WTC11 (cell line): ENCODE data around the gene TPK1. TPM values are rescaled to one million over a fixed set of nuclear protein-coding genes. Genes with fewer than 3 reads are reported as not detected.

Experiments used
- ATAC-seq: fragments of 200-7000 bp; cut with Tn5 transposase; 2 replicates; pipeline ENCODE4 v1.10.0; 2021; ENCODE audit warnings: mild to moderate bottlenecking, moderate library complexity
- CTCF ChIA-PET: fragments of 300-600 bp; sonication (Branson Sonifier 250); formaldehyde crosslinking; loops from one replicate; lab custom pipeline; 2021; ENCODE audit warnings: antibody characterized with exemption; lab: Charles Lee
- POLR2A ChIA-PET: fragments of 350-600 bp; sonication (Branson Sonifier 250); formaldehyde crosslinking; loops from one replicate; lab custom pipeline; 2021; ENCODE audit warnings: antibody characterized with exemption; lab: Charles Lee
- DNase-seq: peaks from one replicate; pipeline ENCODE4 v3.0.0; 2021; ENCODE audit warnings: low spot score
- H3K27ac Mint-ChIP-seq: 2 replicates; pipeline ENCODE4 v1.8.0; 2021; ENCODE audit warnings: mixed read lengths
- H3K27me3 Mint-ChIP-seq: 2 replicates; pipeline ENCODE4 v1.8.0; 2021; ENCODE audit warnings: low read depth, mild to moderate bottlenecking, moderate library complexity, mixed read lengths
- H3K36me3 Mint-ChIP-seq: 2 replicates; pipeline ENCODE4 v1.8.0; 2021; ENCODE audit warnings: mixed read lengths
- H3K4me1 Mint-ChIP-seq: 2 replicates; pipeline ENCODE4 v1.8.0; 2022; ENCODE audit warnings: mixed read lengths
- H3K4me3 Mint-ChIP-seq: 2 replicates; pipeline ENCODE4 v1.8.0; 2021; ENCODE audit warnings: mild to moderate bottlenecking, moderate library complexity, mixed read lengths
- H3K9me3 Mint-ChIP-seq: 2 replicates; pipeline ENCODE4 v1.8.0; 2021; ENCODE audit warnings: mixed read lengths
- GRHL2 ChIP-seq: fragments of 250-450 bp; sonication (Bioruptor Pico); IDR thresholded peaks from 2 replicates; pipeline ENCODE4 v1.8.0; 2022; ENCODE audit warnings: mild to moderate bottlenecking, moderate library complexity; ENCODE audit not compliant: insufficient replicate concordance, severe bottlenecking
- HMGA2 ChIP-seq: fragments of 250-450 bp; sonication (Bioruptor Pico); IDR thresholded peaks from 2 replicates; pipeline ENCODE4 v1.4.0; 2021; ENCODE audit warnings: mild to moderate bottlenecking, moderate library complexity
- RORB ChIP-seq: fragments of 250-450 bp; sonication (Bioruptor Pico); IDR thresholded peaks from 2 replicates; pipeline ENCODE4 v1.9.0; 2021; ENCODE audit warnings: mild to moderate bottlenecking
- SMAD4 ChIP-seq: sonication (generic); formaldehyde crosslinking; IDR thresholded peaks from 2 replicates; pipeline ENCODE4 v1.8.0; 2022; ENCODE audit warnings: mild to moderate bottlenecking, missing genetic modification reagents
- total RNA-seq: library from RNA; stranded (reverse); gene quantifications from 3 replicates; pipeline ENCODE4 v1.2.3, GENCODE V29; 2021
- TF ChIP-seq, protein P1 (sequence below): sonication (generic); formaldehyde crosslinking; IDR thresholded peaks from 2 replicates; pipeline ENCODE4 v1.8.1; 2023; ENCODE audit warnings: mild to moderate bottlenecking, moderate library complexity, missing genetic modification reagents
- TF ChIP-seq, protein P2 (sequence below): sonication (generic); formaldehyde crosslinking; IDR thresholded peaks from 2 replicates; pipeline ENCODE4 v1.8.1; 2023; ENCODE audit warnings: mild to moderate bottlenecking, missing genetic modification reagents, moderate library complexity
- TF ChIP-seq, protein P3 (sequence below): sonication (generic); formaldehyde crosslinking; IDR thresholded peaks from 2 replicates; pipeline ENCODE4 v1.8.1; 2023; ENCODE audit warnings: mild to moderate bottlenecking, missing genetic modification reagents, moderate library complexity
- TF ChIP-seq, protein P4 (sequence below): sonication (generic); formaldehyde crosslinking; IDR thresholded peaks from 2 replicates; pipeline ENCODE4 v1.8.1; 2022; ENCODE audit warnings: low read depth, mild to moderate bottlenecking, moderate library complexity, missing genetic modification reagents, borderline replicate concordance
- TF ChIP-seq, protein P5 (sequence below): fragments of 250-450 bp; sonication (Bioruptor Pico); IDR thresholded peaks from 2 replicates; pipeline ENCODE4 v1.9.0; 2021; ENCODE audit warnings: mild to moderate bottlenecking, borderline replicate concordance
- TF ChIP-seq, protein P6 (sequence below): fragments of 250-450 bp; sonication (Bioruptor Pico); IDR thresholded peaks from 2 replicates; pipeline ENCODE4 v1.8.0; 2021; ENCODE audit warnings: mild to moderate bottlenecking
- TF ChIP-seq, protein P7 (sequence below): sonication (generic); formaldehyde crosslinking; conservative IDR thresholded peaks from 2 replicates; pipeline ENCODE4 v1.8.1; 2023; ENCODE audit warnings: mild to moderate bottlenecking, low read depth, missing genetic modification reagents, moderate library complexity
- TF ChIP-seq, protein P8 (sequence below): sonication (generic); formaldehyde crosslinking; IDR thresholded peaks from 2 replicates; pipeline ENCODE4 v1.8.0; 2023; ENCODE audit warnings: missing genetic modification reagents, mild to moderate bottlenecking, borderline replicate concordance
- TF ChIP-seq, protein P9 (sequence below): sonication (generic); formaldehyde crosslinking; IDR thresholded peaks from 2 replicates; pipeline ENCODE4 v1.8.0; 2022; ENCODE audit warnings: mild to moderate bottlenecking, missing genetic modification reagents

TPK1 gene
- total RNA-seq, 1 experiment from 2014 or later: 2.7 TPM

DNA sequence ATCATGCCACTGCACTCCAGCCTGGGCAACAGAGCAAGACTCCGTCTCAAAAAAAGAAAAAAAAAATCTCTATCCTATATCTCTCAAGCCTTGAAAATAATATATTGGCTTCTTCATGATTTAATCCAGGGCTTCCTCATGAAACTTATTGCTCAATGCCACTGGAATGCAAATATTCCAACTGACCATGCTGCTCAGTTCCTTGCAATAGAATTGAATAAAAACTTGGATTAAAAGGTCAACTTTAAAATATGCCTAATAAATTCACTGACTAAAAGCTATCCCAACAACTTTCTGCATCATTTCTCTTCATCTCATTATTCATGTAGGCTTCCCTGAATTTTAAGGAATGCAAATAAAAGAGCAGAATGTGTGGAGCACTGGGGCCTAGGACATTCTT is 390.3 kb downstream of the TPK1 start:
- Mint-ChIP-seq H3K36me3 (no peaks in the 10 kb centered on the region), H3K27me3 (no peaks in the 10 kb centered on the region), H3K4me1 (no peaks in the 10 kb centered on the region), H3K9me3 (no peaks in the 10 kb centered on the region), H3K4me3 (no peak overlapping the region), H3K27ac (no peak overlapping the region)
- DNase-seq: no peak
- ChIA-PET CTCF (no interaction called here), POLR2A (no interaction called here)
- no peak for ATAC-seq
- TF ChIP-seq, protein P1, sequence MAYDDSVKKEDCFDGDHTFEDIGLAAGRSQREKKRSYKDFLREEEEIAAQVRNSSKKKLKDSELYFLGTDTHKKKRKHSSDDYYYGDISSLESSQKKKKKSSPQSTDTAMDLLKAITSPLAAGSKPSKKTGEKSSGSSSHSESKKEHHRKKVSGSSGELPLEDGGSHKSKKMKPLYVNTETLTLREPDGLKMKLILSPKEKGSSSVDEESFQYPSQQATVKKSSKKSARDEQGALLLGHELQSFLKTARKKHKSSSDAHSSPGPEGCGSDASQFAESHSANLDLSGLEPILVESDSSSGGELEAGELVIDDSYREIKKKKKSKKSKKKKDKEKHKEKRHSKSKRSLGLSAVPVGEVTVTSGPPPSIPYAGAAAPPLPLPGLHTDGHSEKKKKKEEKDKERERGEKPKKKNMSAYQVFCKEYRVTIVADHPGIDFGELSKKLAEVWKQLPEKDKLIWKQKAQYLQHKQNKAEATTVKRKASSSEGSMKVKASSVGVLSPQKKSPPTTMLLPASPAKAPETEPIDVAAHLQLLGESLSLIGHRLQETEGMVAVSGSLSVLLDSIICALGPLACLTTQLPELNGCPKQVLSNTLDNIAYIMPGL (CRISPR knock-in tag): no peak
- TF ChIP-seq HMGA2 (CRISPR knock-in tag): no peak
- TF ChIP-seq, protein P2, sequence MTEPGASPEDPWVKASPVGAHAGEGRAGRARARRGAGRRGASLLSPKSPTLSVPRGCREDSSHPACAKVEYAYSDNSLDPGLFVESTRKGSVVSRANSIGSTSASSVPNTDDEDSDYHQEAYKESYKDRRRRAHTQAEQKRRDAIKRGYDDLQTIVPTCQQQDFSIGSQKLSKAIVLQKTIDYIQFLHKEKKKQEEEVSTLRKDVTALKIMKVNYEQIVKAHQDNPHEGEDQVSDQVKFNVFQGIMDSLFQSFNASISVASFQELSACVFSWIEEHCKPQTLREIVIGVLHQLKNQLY (CRISPR knock-in tag): no peak

DNA sequence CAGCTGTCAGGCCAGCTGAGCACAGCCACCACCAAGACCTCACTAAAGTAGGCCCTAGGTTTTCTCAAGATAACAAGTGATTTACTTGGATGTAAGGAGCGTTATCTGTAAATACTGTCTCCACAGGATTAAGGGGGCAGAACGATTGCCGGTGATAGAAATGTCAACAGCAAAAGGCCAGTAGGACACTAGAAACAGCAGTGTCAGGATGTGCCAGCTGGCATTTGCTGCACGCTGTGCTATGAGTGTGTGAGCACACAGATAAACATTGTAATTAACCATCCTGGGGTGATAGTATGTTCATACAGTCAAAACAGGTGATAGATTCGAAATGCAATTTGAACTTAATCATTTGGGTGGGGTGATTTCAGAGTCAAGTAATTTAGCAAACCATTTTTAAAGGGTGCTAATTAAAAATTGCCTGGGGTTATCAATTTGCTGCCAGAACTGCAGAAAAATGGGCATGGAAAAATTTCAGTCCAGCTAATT is 396.1 kb downstream of the TPK1 start:
- DNase-seq (no peak), ATAC-seq (no peak)
- CTCF ChIA-PET: no interaction called here
- Mint-ChIP-seq H3K4me1 (no peaks in the 10 kb centered on the region), H3K36me3 (no peaks in the 10 kb centered on the region), H3K4me3 (no peak overlapping the region), H3K27ac (no peak overlapping the region), H3K27me3 (no peaks in the 10 kb centered on the region; the same call in 1 of the 2 replicates), H3K9me3 (no peaks in the 10 kb centered on the region)
- POLR2A ChIA-PET: no interaction called here
- TF ChIP-seq RORB (no peak), GRHL2 (no peak), SMAD4 (CRISPR knock-in tag) (no peak)
- TF ChIP-seq, protein P3, sequence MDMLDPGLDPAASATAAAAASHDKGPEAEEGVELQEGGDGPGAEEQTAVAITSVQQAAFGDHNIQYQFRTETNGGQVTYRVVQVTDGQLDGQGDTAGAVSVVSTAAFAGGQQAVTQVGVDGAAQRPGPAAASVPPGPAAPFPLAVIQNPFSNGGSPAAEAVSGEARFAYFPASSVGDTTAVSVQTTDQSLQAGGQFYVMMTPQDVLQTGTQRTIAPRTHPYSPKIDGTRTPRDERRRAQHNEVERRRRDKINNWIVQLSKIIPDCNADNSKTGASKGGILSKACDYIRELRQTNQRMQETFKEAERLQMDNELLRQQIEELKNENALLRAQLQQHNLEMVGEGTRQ: no peak
- TF ChIP-seq, protein P4, sequence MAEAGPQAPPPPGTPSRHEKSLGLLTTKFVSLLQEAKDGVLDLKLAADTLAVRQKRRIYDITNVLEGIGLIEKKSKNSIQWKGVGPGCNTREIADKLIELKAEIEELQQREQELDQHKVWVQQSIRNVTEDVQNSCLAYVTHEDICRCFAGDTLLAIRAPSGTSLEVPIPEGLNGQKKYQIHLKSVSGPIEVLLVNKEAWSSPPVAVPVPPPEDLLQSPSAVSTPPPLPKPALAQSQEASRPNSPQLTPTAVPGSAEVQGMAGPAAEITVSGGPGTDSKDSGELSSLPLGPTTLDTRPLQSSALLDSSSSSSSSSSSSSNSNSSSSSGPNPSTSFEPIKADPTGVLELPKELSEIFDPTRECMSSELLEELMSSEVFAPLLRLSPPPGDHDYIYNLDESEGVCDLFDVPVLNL (CRISPR knock-in tag): no peak
- TF ChIP-seq, protein P5, sequence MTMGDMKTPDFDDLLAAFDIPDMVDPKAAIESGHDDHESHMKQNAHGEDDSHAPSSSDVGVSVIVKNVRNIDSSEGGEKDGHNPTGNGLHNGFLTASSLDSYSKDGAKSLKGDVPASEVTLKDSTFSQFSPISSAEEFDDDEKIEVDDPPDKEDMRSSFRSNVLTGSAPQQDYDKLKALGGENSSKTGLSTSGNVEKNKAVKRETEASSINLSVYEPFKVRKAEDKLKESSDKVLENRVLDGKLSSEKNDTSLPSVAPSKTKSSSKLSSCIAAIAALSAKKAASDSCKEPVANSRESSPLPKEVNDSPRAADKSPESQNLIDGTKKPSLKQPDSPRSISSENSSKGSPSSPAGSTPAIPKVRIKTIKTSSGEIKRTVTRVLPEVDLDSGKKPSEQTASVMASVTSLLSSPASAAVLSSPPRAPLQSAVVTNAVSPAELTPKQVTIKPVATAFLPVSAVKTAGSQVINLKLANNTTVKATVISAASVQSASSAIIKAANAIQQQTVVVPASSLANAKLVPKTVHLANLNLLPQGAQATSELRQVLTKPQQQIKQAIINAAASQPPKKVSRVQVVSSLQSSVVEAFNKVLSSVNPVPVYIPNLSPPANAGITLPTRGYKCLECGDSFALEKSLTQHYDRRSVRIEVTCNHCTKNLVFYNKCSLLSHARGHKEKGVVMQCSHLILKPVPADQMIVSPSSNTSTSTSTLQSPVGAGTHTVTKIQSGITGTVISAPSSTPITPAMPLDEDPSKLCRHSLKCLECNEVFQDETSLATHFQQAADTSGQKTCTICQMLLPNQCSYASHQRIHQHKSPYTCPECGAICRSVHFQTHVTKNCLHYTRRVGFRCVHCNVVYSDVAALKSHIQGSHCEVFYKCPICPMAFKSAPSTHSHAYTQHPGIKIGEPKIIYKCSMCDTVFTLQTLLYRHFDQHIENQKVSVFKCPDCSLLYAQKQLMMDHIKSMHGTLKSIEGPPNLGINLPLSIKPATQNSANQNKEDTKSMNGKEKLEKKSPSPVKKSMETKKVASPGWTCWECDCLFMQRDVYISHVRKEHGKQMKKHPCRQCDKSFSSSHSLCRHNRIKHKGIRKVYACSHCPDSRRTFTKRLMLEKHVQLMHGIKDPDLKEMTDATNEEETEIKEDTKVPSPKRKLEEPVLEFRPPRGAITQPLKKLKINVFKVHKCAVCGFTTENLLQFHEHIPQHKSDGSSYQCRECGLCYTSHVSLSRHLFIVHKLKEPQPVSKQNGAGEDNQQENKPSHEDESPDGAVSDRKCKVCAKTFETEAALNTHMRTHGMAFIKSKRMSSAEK (CRISPR knock-in tag): no peak
- TF ChIP-seq, protein P6, sequence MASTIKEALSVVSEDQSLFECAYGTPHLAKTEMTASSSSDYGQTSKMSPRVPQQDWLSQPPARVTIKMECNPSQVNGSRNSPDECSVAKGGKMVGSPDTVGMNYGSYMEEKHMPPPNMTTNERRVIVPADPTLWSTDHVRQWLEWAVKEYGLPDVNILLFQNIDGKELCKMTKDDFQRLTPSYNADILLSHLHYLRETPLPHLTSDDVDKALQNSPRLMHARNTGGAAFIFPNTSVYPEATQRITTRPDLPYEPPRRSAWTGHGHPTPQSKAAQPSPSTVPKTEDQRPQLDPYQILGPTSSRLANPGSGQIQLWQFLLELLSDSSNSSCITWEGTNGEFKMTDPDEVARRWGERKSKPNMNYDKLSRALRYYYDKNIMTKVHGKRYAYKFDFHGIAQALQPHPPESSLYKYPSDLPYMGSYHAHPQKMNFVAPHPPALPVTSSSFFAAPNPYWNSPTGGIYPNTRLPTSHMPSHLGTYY (CRISPR knock-in tag): no peak
- TF ChIP-seq, protein P7, sequence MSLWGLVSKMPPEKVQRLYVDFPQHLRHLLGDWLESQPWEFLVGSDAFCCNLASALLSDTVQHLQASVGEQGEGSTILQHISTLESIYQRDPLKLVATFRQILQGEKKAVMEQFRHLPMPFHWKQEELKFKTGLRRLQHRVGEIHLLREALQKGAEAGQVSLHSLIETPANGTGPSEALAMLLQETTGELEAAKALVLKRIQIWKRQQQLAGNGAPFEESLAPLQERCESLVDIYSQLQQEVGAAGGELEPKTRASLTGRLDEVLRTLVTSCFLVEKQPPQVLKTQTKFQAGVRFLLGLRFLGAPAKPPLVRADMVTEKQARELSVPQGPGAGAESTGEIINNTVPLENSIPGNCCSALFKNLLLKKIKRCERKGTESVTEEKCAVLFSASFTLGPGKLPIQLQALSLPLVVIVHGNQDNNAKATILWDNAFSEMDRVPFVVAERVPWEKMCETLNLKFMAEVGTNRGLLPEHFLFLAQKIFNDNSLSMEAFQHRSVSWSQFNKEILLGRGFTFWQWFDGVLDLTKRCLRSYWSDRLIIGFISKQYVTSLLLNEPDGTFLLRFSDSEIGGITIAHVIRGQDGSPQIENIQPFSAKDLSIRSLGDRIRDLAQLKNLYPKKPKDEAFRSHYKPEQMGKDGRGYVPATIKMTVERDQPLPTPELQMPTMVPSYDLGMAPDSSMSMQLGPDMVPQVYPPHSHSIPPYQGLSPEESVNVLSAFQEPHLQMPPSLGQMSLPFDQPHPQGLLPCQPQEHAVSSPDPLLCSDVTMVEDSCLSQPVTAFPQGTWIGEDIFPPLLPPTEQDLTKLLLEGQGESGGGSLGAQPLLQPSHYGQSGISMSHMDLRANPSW (CRISPR knock-in tag): no peak
- TF ChIP-seq, protein P8, sequence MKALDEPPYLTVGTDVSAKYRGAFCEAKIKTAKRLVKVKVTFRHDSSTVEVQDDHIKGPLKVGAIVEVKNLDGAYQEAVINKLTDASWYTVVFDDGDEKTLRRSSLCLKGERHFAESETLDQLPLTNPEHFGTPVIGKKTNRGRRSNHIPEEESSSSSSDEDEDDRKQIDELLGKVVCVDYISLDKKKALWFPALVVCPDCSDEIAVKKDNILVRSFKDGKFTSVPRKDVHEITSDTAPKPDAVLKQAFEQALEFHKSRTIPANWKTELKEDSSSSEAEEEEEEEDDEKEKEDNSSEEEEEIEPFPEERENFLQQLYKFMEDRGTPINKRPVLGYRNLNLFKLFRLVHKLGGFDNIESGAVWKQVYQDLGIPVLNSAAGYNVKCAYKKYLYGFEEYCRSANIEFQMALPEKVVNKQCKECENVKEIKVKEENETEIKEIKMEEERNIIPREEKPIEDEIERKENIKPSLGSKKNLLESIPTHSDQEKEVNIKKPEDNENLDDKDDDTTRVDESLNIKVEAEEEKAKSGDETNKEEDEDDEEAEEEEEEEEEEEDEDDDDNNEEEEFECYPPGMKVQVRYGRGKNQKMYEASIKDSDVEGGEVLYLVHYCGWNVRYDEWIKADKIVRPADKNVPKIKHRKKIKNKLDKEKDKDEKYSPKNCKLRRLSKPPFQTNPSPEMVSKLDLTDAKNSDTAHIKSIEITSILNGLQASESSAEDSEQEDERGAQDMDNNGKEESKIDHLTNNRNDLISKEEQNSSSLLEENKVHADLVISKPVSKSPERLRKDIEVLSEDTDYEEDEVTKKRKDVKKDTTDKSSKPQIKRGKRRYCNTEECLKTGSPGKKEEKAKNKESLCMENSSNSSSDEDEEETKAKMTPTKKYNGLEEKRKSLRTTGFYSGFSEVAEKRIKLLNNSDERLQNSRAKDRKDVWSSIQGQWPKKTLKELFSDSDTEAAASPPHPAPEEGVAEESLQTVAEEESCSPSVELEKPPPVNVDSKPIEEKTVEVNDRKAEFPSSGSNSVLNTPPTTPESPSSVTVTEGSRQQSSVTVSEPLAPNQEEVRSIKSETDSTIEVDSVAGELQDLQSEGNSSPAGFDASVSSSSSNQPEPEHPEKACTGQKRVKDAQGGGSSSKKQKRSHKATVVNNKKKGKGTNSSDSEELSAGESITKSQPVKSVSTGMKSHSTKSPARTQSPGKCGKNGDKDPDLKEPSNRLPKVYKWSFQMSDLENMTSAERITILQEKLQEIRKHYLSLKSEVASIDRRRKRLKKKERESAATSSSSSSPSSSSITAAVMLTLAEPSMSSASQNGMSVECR (CRISPR knock-in tag): no peak
- TF ChIP-seq, protein P9, sequence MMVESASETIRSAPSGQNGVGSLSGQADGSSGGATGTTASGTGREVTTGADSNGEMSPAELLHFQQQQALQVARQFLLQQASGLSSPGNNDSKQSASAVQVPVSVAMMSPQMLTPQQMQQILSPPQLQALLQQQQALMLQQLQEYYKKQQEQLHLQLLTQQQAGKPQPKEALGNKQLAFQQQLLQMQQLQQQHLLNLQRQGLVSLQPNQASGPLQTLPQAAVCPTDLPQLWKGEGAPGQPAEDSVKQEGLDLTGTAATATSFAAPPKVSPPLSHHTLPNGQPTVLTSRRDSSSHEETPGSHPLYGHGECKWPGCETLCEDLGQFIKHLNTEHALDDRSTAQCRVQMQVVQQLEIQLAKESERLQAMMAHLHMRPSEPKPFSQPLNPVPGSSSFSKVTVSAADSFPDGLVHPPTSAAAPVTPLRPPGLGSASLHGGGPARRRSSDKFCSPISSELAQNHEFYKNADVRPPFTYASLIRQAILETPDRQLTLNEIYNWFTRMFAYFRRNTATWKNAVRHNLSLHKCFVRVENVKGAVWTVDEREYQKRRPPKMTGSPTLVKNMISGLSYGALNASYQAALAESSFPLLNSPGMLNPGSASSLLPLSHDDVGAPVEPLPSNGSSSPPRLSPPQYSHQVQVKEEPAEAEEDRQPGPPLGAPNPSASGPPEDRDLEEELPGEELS (CRISPR knock-in tag): no peak
